Liver (tissue), 9 donors: Measurements from ENCODE around the gene ATP5F1D. TPM values are rescaled to one million over a fixed set of nuclear protein-coding genes. Genes with fewer than 3 reads are reported as not detected.
A peak's percentile ranks its signal among the peaks of the same experiment; 100 is the strongest.

Experiments
- DNase-seq: peaks from one replicate; pipeline ENCODE4 v3.0.0-alpha.2; 2017; ENCODE audit warnings: low spot score
- H3K27ac ChIP-seq, 2 donors: one replicate each; pipeline ENCODE4 v1.7.0; 2013; ENCODE audit warnings: inconsistent platforms in 2 of 2, low read length in 2 of 2, control low read depth in 1 of 2, low read depth in 1 of 2, mild to moderate bottlenecking in 1 of 2
- H3K27me3 ChIP-seq, 4 donors: one replicate each; pipeline versions ENCODE4 v1.6.1 to v1.7.0; 2013; ENCODE audit warnings: low read length in 3 of 4, inconsistent platforms in 1 of 4, mild to moderate bottlenecking in 1 of 4, moderate library complexity in 1 of 4; ENCODE audit not compliant: control insufficient read depth in 4 of 4, insufficient read depth in 4 of 4
- H3K36me3 ChIP-seq, 4 donors: one replicate each; pipeline versions ENCODE4 v1.6.1 to v1.7.0; 2013; ENCODE audit warnings: low read length in 3 of 4, mild to moderate bottlenecking in 3 of 4, low read depth in 1 of 4, moderate library complexity in 1 of 4; ENCODE audit not compliant: control insufficient read depth in 4 of 4, insufficient read depth in 3 of 4
- H3K4me1 ChIP-seq, 4 donors: one replicate each; pipeline versions ENCODE4 v1.6.1 to v1.7.0; 2013; ENCODE audit warnings: low read length in 3 of 4, mild to moderate bottlenecking in 3 of 4, moderate library complexity in 1 of 4; ENCODE audit not compliant: control insufficient read depth in 4 of 4, insufficient read depth in 4 of 4
- H3K4me3 ChIP-seq, 3 donors: one replicate each; pipeline versions ENCODE4 v1.6.1 to v1.7.0; 2013; ENCODE audit warnings: low read length in 3 of 3, control low read depth in 1 of 3, low read depth in 1 of 3, mild to moderate bottlenecking in 1 of 3
- H3K9ac ChIP-seq, 2 donors: one replicate each; pipeline ENCODE4 v1.7.0; 2013; ENCODE audit warnings: low read length in 2 of 2, mild to moderate bottlenecking in 2 of 2, moderate library complexity in 2 of 2, control low read depth in 1 of 2, low read depth in 1 of 2
- H3K9me3 ChIP-seq, 4 donors: one replicate each; pipeline versions ENCODE4 v1.6.1 to v1.7.0; 2013; ENCODE audit warnings: low read length in 3 of 4; ENCODE audit not compliant: control insufficient read depth in 4 of 4
- EGR1 ChIP-seq, 2 donors: IDR thresholded peaks; 2 replicates each; pipeline ENCODE4 v1.6.1; 2016 to 2018; ENCODE audit warnings: antibody characterized with exemption in 2 of 2, low read depth in 2 of 2
- FOXA1 ChIP-seq: IDR thresholded peaks from 2 replicates; pipeline ENCODE4 v1.6.1; 2016; ENCODE audit warnings: antibody characterized with exemption
- FOXA2 ChIP-seq: IDR thresholded peaks from 2 replicates; pipeline ENCODE4 v1.6.1; 2016; ENCODE audit warnings: antibody characterized with exemption
- GABPA ChIP-seq, 2 donors: IDR thresholded peaks in 1 of 2; conservative IDR thresholded peaks in 1 of 2; 2 replicates each; pipeline ENCODE4 v1.6.1; 2016; ENCODE audit warnings: antibody characterized with exemption in 2 of 2, mild to moderate bottlenecking in 1 of 2, moderate library complexity in 1 of 2
- HNF4A ChIP-seq, 2 donors: conservative IDR thresholded peaks; 2 replicates each; pipeline ENCODE4 v1.6.1; 2016; ENCODE audit warnings: antibody characterized with exemption in 2 of 2, mild to moderate bottlenecking in 2 of 2
- HNF4G ChIP-seq: IDR thresholded peaks from 2 replicates; pipeline ENCODE4 v1.6.1; 2016; ENCODE audit warnings: antibody characterized with exemption
- JUND ChIP-seq, 2 donors: IDR thresholded peaks; 2 replicates each; pipeline ENCODE4 v1.6.1; 2016; ENCODE audit warnings: antibody characterized with exemption in 2 of 2
- NR2F2 ChIP-seq: IDR thresholded peaks from 2 replicates; pipeline ENCODE4 v1.6.1; 2016; ENCODE audit warnings: antibody characterized with exemption
- RAD21 ChIP-seq, 2 donors: IDR thresholded peaks; 2 replicates each; pipeline ENCODE4 v1.6.1; 2016; ENCODE audit warnings: antibody characterized with exemption in 2 of 2, mild to moderate bottlenecking in 2 of 2
- RXRA ChIP-seq, 2 donors: IDR thresholded peaks; 2 replicates each; pipeline ENCODE4 v1.6.1; 2017 to 2018; ENCODE audit warnings: antibody characterized with exemption in 2 of 2, mild to moderate bottlenecking in 1 of 2
- SP1 ChIP-seq: IDR thresholded peaks from 2 replicates; pipeline ENCODE4 v1.6.1; 2018; ENCODE audit warnings: antibody characterized with exemption, mild to moderate bottlenecking
- TAF1 ChIP-seq: conservative IDR thresholded peaks from 2 replicates; pipeline ENCODE4 v1.6.1; 2016; ENCODE audit warnings: antibody characterized with exemption, mild to moderate bottlenecking
- YY1 ChIP-seq: IDR thresholded peaks from 2 replicates; pipeline ENCODE4 v1.6.1; 2016; ENCODE audit warnings: antibody characterized with exemption, mild to moderate bottlenecking
- WGBS: extraction: QIAGEN DNeasy Blood & Tissue Kit; methylation state at CpG from one replicate; pipeline ENCODE4 v1.1.7; 2013; 5-methylcytosine and 5-hydroxymethylcytosine counted together
- polyA plus RNA-seq, 2 donors: library from polyadenylated mRNA; stranded (reverse) in 1 of 2; unstranded in 1 of 2; fragments of 200-250 nt in 1 of 2; fragments of >200 nt in 1 of 2; fragmentation: Nextera tagmentation in 1 of 2; extraction: Ambion mirVana in 1 of 2; gene quantifications; one replicate each; pipeline versions ENCODE4 v1.2.1 to v1.2.3, GENCODE V29; 2013 to 2015
- total RNA-seq, 2 donors: library from RNA; depleted of rRNA; stranded (reverse); fragments of >200 nt; gene quantifications; one replicate each; pipeline ENCODE4 v1.2.3, GENCODE V29; 2014
- TF ChIP-seq, protein P1 (sequence below): IDR thresholded peaks from 2 replicates; pipeline ENCODE4 v1.6.1; 2016; ENCODE audit warnings: antibody characterized with exemption
- TF ChIP-seq, protein P2 (sequence below): fragments of 150-350 bp; IDR thresholded peaks from 2 replicates; pipeline ENCODE4 v1.5.1; 2017; ENCODE audit warnings: improper control_type of control experiment, low read depth, low read length; ENCODE audit not compliant: missing input control
- TF ChIP-seq, protein P3 (sequence below): IDR thresholded peaks from 2 replicates; pipeline ENCODE4 v1.6.1; 2016; ENCODE audit warnings: antibody characterized with exemption
- TF ChIP-seq, protein P4 (sequence below): IDR thresholded peaks from 2 replicates; pipeline ENCODE4 v1.6.1; 2016; ENCODE audit warnings: antibody characterized with exemption, mild to moderate bottlenecking
- TF ChIP-seq, protein P5 (sequence below): IDR thresholded peaks from 2 replicates; pipeline ENCODE4 v1.6.1; 2016; ENCODE audit warnings: antibody characterized with exemption
- donor health status: healthy.
- donor health status: healthy.
- donor health status: healthy.
- donor health status: healthy.
- donor health status: healthy.

The ATP5F1D gene
- total and polyA plus RNA-seq, 4 donors: 20.2 to 315 (median 145) TPM

DNA sequence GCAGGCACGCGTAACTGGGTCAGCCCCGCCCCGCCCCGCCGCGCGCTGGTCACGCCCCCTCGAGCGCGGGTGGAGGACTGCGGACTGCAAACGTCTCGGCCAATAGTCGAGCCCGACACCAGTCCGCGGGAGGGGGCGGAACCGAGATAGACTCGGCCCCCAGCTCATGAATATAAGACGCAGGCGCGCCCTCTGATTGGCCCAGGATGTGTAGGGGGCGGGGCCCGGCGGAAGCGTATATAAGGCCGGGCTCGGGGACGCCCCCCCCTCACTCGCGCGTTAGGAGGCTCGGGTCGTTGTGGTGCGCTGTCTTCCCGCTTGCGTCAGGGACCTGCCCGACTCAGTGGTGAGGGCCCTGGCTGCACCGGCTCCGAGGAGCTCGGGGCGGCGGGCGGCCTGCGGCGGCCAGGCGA, 27.5 kb downstream of the ATP5F1D start, which contains the start of gene CIRBP:
Gene CIRBP (plus strand): TSS at position 268 of the 413 bp plus-strand sequence. CDS start 1,602 bp downstream, outside the sequence.
- TF ChIP-seq TAF1 (peak; percentile 95), YY1 (no peak), SP1 (peak; percentile 92), HNF4G (no peak), JUND (IDR thresholded peaks at IDR 0.05) (no peak), GABPA (IDR thresholded peaks at IDR 0.05 in 1 of 2, conservative IDR thresholded peaks at IDR 0.05 in 1 of 2) (peak in 1 of 2 donors; percentile 30), FOXA1 (no peak), NR2F2 (no peak), FOXA2 (no peak), RAD21 (IDR thresholded peaks at IDR 0.05) (no peak), HNF4A (conservative IDR thresholded peaks at IDR 0.05) (peak; percentile 34 to 40), RXRA (IDR thresholded peaks at IDR 0.05) (no peak), EGR1 (IDR thresholded peaks at IDR 0.05; ENCODE audit: low read depth in 2 of 2) (peak; percentile 25 to 39)
- TF ChIP-seq, protein P1, sequence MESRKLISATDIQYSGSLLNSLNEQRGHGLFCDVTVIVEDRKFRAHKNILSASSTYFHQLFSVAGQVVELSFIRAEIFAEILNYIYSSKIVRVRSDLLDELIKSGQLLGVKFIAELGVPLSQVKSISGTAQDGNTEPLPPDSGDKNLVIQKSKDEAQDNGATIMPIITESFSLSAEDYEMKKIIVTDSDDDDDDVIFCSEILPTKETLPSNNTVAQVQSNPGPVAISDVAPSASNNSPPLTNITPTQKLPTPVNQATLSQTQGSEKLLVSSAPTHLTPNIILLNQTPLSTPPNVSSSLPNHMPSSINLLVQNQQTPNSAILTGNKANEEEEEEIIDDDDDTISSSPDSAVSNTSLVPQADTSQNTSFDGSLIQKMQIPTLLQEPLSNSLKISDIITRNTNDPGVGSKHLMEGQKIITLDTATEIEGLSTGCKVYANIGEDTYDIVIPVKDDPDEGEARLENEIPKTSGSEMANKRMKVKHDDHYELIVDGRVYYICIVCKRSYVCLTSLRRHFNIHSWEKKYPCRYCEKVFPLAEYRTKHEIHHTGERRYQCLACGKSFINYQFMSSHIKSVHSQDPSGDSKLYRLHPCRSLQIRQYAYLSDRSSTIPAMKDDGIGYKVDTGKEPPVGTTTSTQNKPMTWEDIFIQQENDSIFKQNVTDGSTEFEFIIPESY: no peak
- TF ChIP-seq, protein P2, sequence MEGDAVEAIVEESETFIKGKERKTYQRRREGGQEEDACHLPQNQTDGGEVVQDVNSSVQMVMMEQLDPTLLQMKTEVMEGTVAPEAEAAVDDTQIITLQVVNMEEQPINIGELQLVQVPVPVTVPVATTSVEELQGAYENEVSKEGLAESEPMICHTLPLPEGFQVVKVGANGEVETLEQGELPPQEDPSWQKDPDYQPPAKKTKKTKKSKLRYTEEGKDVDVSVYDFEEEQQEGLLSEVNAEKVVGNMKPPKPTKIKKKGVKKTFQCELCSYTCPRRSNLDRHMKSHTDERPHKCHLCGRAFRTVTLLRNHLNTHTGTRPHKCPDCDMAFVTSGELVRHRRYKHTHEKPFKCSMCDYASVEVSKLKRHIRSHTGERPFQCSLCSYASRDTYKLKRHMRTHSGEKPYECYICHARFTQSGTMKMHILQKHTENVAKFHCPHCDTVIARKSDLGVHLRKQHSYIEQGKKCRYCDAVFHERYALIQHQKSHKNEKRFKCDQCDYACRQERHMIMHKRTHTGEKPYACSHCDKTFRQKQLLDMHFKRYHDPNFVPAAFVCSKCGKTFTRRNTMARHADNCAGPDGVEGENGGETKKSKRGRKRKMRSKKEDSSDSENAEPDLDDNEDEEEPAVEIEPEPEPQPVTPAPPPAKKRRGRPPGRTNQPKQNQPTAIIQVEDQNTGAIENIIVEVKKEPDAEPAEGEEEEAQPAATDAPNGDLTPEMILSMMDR: no peak
- TF ChIP-seq, protein P3, sequence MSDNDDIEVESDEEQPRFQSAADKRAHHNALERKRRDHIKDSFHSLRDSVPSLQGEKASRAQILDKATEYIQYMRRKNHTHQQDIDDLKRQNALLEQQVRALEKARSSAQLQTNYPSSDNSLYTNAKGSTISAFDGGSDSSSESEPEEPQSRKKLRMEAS: no peak
- TF ChIP-seq, protein P4, sequence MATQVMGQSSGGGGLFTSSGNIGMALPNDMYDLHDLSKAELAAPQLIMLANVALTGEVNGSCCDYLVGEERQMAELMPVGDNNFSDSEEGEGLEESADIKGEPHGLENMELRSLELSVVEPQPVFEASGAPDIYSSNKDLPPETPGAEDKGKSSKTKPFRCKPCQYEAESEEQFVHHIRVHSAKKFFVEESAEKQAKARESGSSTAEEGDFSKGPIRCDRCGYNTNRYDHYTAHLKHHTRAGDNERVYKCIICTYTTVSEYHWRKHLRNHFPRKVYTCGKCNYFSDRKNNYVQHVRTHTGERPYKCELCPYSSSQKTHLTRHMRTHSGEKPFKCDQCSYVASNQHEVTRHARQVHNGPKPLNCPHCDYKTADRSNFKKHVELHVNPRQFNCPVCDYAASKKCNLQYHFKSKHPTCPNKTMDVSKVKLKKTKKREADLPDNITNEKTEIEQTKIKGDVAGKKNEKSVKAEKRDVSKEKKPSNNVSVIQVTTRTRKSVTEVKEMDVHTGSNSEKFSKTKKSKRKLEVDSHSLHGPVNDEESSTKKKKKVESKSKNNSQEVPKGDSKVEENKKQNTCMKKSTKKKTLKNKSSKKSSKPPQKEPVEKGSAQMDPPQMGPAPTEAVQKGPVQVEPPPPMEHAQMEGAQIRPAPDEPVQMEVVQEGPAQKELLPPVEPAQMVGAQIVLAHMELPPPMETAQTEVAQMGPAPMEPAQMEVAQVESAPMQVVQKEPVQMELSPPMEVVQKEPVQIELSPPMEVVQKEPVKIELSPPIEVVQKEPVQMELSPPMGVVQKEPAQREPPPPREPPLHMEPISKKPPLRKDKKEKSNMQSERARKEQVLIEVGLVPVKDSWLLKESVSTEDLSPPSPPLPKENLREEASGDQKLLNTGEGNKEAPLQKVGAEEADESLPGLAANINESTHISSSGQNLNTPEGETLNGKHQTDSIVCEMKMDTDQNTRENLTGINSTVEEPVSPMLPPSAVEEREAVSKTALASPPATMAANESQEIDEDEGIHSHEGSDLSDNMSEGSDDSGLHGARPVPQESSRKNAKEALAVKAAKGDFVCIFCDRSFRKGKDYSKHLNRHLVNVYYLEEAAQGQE: peak; percentile 94
- TF ChIP-seq, protein P5, sequence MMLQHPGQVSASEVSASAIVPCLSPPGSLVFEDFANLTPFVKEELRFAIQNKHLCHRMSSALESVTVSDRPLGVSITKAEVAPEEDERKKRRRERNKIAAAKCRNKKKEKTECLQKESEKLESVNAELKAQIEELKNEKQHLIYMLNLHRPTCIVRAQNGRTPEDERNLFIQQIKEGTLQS: no peak

More for the DNA sequence above, 27.5 kb downstream of the ATP5F1D start, which contains the start of gene CIRBP:
- WGBS: under 1% methylated on average over 50 of the region's 50 CpGs
- H3K27ac ChIP-seq: peak within 1 kb of the TSS; percentile 90 to 91
- H3K9ac ChIP-seq: peak within 1 kb of the TSS; percentile 78 to 86
- peak; percentile 99 for DNase-seq
- H3K36me3 ChIP-seq: peaks cover 16 to 23% (median 17%) of the 10 kb centered on the region in 4 donors
- no peaks in the 10 kb centered on the region for H3K27me3 ChIP-seq
- peak within 1 kb of the TSS; percentile 77 to 90 (median 86) for H3K4me3 ChIP-seq
- no peaks in the 10 kb centered on the region for H3K9me3 ChIP-seq
- H3K4me1 ChIP-seq: peaks cover 36 to 79% (median 68%) of the 10 kb centered on the region in 4 donors
